GM20431 (cell line): ENCODE measurements around the gene SRGAP3.

Experiments used
- in situ Hi-C: fragments of 300-500 bp; cut with MseI, MboI; formaldehyde crosslinking; loops from one replicate; pipeline ENCODE4 v1.15.0; 2020; ENCODE audit warnings: low sequenced_read_pairs; ENCODE audit not compliant: unreplicated experiment

Gene SRGAP3

GRCh38 chr3:9125278-9125951 lies 124.0 kb downstream of the SRGAP3 start:
- in situ Hi-C loops, result no loop called here

- in situ Hi-C loops, result no loop called here
Measured at GRCh38 chr3:9124730-9125129, 124.7 kb downstream of the SRGAP3 start.

GRCh38 chr3:9123840-9124239 lies 125.6 kb downstream of the SRGAP3 start:
- in situ Hi-C loops, result no loop called here

GRCh38 chr3:9122732-9123364 lies 126.6 kb downstream of the SRGAP3 start:
- in situ Hi-C loops, result no loop called here

- in situ Hi-C loops, result no loop called here
Measured at GRCh38 chr3:9121366-9122001, 128.0 kb downstream of the SRGAP3 start.

GRCh38 chr3:9119331-9119730 lies 130.1 kb downstream of the SRGAP3 start:
- in situ Hi-C loops, result no loop called here

GRCh38 chr3:9118222-9118621 lies 131.2 kb downstream of the SRGAP3 start:
- in situ Hi-C loops, result no loop called here

- in situ Hi-C loops, result no loop called here
Measured at GRCh38 chr3:9117220-9117619, 132.2 kb downstream of the SRGAP3 start.

- in situ Hi-C loops, result no loop called here
Measured at GRCh38 chr3:9116336-9116735, 133.1 kb downstream of the SRGAP3 start.

GRCh38 chr3:9115336-9115735 lies 134.1 kb downstream of the SRGAP3 start:
- in situ Hi-C loops, result no loop called here

- in situ Hi-C loops, result no loop called here
Measured at GRCh38 chr3:9113040-9113439, 136.4 kb downstream of the SRGAP3 start.

GRCh38 chr3:9111866-9112265 lies 137.6 kb downstream of the SRGAP3 start:
- in situ Hi-C loops, result no loop called here

GRCh38 chr3:9111417-9111816 lies 138.0 kb downstream of the SRGAP3 start:
- in situ Hi-C loops, result no loop called here

GRCh38 chr3:9110802-9111201 lies 138.6 kb downstream of the SRGAP3 start:
- in situ Hi-C loops, result no loop called here

GRCh38 chr3:9110316-9110715 lies 139.1 kb downstream of the SRGAP3 start:
- in situ Hi-C loops, result no loop called here

- in situ Hi-C loops, result no loop called here
Measured at GRCh38 chr3:9109568-9109914, 139.9 kb downstream of the SRGAP3 start.

GRCh38 chr3:9108876-9109567 lies 140.4 kb downstream of the SRGAP3 start:
- in situ Hi-C loops, result no loop called here

GRCh38 chr3:9107738-9108137 lies 141.7 kb downstream of the SRGAP3 start:
- in situ Hi-C loops, result no loop called here

GRCh38 chr3:9105421-9105820 lies 144.0 kb downstream of the SRGAP3 start:
- in situ Hi-C loops, result no loop called here

GRCh38 chr3:9104121-9104520 lies 145.3 kb downstream of the SRGAP3 start:
- in situ Hi-C loops, result no loop called here
